ENCODE results near the gene ABLIM3.

GRCh38 chr5:149128023-149128875 lies 13.0 kb upstream of the ABLIM3 start:
- TF ChIP-seq POLR2AphosphoS5 (IDR thresholded peaks at IDR 0.05; ENCODE audit: insufficient read depth in 1 of 2, low read depth in 1 of 2) (no peak), CTCF (IDR thresholded peaks at IDR 0.05) (no peak), POLR2A (IDR thresholded peaks at IDR 0.05) (no peak)
